Activated T-helper 1 cell treated with anti-CD3 and anti-CD28 coated beads, Interleukin-2, amount 50 U/mL, for 16 hours (primary cell): ENCODE results near the gene PLA2G2F.
A peak's percentile ranks its signal among the peaks of the same experiment; 100 is the strongest.

Source experiments
- DNase-seq, 2 donors: peaks; one replicate each; pipeline ENCODE4 v3.0.0-alpha.2; 2020; ENCODE audit warnings: low read depth in 1 of 2, low spot score in 1 of 2

The PLA2G2F gene

GRCh38 chr1:20167126-20167525 is 28.0 kb downstream of the PLA2G2F start:
- DNase-seq: no peak

- DNase-seq: no peak
These were observed 29.7 kb downstream of the PLA2G2F start for GRCh38 chr1:20168564-20169491.

- no peak for DNase-seq
These were observed 30.8 kb downstream of the PLA2G2F start for GRCh38 chr1:20169932-20170331.

- DNase-seq: no peak
These were observed 33.0 kb downstream of the PLA2G2F start for GRCh38 chr1:20172033-20172590.

- no peak for DNase-seq
These were observed 36.0 kb downstream of the PLA2G2F start for GRCh38 chr1:20174937-20175666.

- no peak for DNase-seq
These were observed 39.7 kb downstream of the PLA2G2F start for GRCh38 chr1:20178634-20179370.

- no peak for DNase-seq
These were observed 40.4 kb downstream of the PLA2G2F start for GRCh38 chr1:20179371-20180128.

- no peak for DNase-seq
These were observed 41.2 kb downstream of the PLA2G2F start for GRCh38 chr1:20180129-20180843.

- DNase-seq: no peak
These were observed 41.7 kb downstream of the PLA2G2F start for GRCh38 chr1:20180844-20181207.

- no peak for DNase-seq
These were observed 43.3 kb downstream of the PLA2G2F start for GRCh38 chr1:20182415-20182814.

GRCh38 chr1:20183035-20183434 is 43.9 kb downstream of the PLA2G2F start:
- no peak for DNase-seq

- no peak for DNase-seq
These were observed 44.6 kb downstream of the PLA2G2F start for GRCh38 chr1:20183616-20184271.

- no peak for DNase-seq
These were observed 45.4 kb downstream of the PLA2G2F start for GRCh38 chr1:20184481-20184900.

GRCh38 chr1:20184997-20185833 is 46.1 kb downstream of the PLA2G2F start:
- DNase-seq: peak; percentile 22 to 35

- DNase-seq: peak in 1 of 2 donors; percentile 30
These were observed 47.0 kb downstream of the PLA2G2F start, which contains the start of the genes PLA2G2C and UBXN10 for GRCh38 chr1:20185834-20186782. TSS of gene PLA2G2C (minus strand) at chr1:20186518. CDS start at chr1:20177363, 9,155 bp downstream. TSS of gene UBXN10 (plus strand) at chr1:20186096. CDS start at chr1:20190562, 4,466 bp downstream.

GRCh38 chr1:20187103-20187812 is 48.1 kb downstream of the PLA2G2F start:
- peak in 1 of 2 donors; percentile 7 for DNase-seq
